Measurements from ENCODE around the gene SUPT5H.

DNA sequence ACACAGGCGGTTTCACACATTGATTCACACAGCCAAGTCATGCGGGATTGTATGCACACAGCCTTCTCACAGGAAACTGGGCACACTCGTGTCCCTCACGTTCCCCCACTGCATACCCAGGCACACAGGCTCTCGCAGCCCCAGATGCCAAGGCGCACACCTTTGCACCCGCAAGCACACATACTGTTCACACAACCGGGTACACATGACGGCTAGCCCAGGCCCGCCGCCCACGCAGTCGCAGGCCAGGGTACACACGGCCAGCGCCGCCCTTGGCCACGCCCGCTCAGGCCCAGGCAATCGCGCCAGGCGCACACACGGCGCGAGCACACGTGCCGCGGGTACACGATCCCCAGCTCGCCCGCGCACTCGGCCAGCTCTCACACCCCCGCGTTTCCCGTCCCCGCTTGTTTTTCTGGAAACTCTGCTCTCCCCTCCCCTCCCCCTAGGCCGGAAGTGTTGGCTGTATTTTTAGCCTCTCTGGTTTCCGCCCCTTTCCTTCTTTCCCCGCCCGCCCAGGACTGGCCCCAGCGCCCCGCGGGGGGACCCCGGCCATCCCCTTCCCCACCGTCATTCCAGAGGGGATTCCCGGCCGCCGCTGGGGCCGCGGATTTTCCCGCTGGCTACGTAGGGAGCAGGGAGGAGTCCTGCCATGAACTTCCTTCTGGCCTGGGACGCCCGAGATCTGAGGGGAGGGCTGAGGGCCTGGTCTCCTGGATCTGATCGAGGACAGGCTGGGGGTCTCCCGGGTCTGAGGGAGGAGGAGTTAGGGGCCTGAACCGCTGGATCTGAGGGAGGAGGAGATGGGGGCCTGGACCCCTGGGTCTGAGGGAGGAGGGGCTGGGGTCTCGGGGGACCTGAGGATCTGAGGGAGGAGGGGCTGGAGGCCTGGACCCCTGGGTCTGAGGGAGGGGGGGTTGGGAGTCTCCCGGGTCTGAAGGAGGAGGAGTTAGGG is 42.8 kb upstream of the SUPT5H start:
- TF ChIP-seq LCORL (IDR thresholded peaks at IDR 0.05), result no peak
- no peak for TF ChIP-seq LCORL (CRISPR knock-in tag; IDR thresholded peaks at IDR 0.05)
- TF ChIP-seq NR2F6 (IDR thresholded peaks at IDR 0.05), result no peak
- TF ChIP-seq NR2F6 (CRISPR knock-in tag; IDR thresholded peaks at IDR 0.05), result no peak
- no peak for TF ChIP-seq CHD4 (IDR thresholded peaks at IDR 0.05; ENCODE audit: borderline replicate concordance, low read length)
- TF ChIP-seq, protein P1, sequence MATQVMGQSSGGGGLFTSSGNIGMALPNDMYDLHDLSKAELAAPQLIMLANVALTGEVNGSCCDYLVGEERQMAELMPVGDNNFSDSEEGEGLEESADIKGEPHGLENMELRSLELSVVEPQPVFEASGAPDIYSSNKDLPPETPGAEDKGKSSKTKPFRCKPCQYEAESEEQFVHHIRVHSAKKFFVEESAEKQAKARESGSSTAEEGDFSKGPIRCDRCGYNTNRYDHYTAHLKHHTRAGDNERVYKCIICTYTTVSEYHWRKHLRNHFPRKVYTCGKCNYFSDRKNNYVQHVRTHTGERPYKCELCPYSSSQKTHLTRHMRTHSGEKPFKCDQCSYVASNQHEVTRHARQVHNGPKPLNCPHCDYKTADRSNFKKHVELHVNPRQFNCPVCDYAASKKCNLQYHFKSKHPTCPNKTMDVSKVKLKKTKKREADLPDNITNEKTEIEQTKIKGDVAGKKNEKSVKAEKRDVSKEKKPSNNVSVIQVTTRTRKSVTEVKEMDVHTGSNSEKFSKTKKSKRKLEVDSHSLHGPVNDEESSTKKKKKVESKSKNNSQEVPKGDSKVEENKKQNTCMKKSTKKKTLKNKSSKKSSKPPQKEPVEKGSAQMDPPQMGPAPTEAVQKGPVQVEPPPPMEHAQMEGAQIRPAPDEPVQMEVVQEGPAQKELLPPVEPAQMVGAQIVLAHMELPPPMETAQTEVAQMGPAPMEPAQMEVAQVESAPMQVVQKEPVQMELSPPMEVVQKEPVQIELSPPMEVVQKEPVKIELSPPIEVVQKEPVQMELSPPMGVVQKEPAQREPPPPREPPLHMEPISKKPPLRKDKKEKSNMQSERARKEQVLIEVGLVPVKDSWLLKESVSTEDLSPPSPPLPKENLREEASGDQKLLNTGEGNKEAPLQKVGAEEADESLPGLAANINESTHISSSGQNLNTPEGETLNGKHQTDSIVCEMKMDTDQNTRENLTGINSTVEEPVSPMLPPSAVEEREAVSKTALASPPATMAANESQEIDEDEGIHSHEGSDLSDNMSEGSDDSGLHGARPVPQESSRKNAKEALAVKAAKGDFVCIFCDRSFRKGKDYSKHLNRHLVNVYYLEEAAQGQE (IDR thresholded peaks at IDR 0.05; ENCODE audit: borderline replicate concordance in 1 of 2, low read depth in 1 of 2, low read length in 2 of 2), result no peak
- TF ChIP-seq SETDB1 (CRISPR knock-in tag; IDR thresholded peaks at IDR 0.05; ENCODE audit: borderline replicate concordance), result no peak
- no peak for TF ChIP-seq NCOA1 (CRISPR knock-in tag; IDR thresholded peaks at IDR 0.05)
- TF ChIP-seq, protein P2, sequence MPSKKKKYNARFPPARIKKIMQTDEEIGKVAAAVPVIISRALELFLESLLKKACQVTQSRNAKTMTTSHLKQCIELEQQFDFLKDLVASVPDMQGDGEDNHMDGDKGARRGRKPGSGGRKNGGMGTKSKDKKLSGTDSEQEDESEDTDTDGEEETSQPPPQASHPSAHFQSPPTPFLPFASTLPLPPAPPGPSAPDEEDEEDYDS (CRISPR knock-in tag; IDR thresholded peaks at IDR 0.05), result no peak
- TF ChIP-seq POLR2A (IDR thresholded peaks at IDR 0.05; ENCODE audit: insufficient read depth in 1 of 2, low read depth in 2 of 2, low read length in 2 of 2), result no peak
- TF ChIP-seq, protein P3, sequence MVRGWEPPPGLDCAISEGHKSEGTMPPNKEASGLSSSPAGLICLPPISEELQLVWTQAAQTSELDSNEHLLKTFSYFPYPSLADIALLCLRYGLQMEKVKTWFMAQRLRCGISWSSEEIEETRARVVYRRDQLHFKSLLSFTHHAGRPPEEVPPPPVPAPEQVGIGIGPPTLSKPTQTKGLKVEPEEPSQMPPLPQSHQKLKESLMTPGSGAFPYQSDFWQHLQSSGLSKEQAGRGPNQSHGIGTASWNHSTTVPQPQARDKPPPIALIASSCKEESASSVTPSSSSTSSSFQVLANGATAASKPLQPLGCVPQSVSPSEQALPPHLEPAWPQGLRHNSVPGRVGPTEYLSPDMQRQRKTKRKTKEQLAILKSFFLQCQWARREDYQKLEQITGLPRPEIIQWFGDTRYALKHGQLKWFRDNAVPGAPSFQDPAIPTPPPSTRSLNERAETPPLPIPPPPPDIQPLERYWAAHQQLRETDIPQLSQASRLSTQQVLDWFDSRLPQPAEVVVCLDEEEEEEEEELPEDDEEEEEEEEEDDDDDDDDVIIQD (CRISPR knock-in tag; IDR thresholded peaks at IDR 0.05; ENCODE audit: low read depth), result no peak
- TF ChIP-seq, protein P4, sequence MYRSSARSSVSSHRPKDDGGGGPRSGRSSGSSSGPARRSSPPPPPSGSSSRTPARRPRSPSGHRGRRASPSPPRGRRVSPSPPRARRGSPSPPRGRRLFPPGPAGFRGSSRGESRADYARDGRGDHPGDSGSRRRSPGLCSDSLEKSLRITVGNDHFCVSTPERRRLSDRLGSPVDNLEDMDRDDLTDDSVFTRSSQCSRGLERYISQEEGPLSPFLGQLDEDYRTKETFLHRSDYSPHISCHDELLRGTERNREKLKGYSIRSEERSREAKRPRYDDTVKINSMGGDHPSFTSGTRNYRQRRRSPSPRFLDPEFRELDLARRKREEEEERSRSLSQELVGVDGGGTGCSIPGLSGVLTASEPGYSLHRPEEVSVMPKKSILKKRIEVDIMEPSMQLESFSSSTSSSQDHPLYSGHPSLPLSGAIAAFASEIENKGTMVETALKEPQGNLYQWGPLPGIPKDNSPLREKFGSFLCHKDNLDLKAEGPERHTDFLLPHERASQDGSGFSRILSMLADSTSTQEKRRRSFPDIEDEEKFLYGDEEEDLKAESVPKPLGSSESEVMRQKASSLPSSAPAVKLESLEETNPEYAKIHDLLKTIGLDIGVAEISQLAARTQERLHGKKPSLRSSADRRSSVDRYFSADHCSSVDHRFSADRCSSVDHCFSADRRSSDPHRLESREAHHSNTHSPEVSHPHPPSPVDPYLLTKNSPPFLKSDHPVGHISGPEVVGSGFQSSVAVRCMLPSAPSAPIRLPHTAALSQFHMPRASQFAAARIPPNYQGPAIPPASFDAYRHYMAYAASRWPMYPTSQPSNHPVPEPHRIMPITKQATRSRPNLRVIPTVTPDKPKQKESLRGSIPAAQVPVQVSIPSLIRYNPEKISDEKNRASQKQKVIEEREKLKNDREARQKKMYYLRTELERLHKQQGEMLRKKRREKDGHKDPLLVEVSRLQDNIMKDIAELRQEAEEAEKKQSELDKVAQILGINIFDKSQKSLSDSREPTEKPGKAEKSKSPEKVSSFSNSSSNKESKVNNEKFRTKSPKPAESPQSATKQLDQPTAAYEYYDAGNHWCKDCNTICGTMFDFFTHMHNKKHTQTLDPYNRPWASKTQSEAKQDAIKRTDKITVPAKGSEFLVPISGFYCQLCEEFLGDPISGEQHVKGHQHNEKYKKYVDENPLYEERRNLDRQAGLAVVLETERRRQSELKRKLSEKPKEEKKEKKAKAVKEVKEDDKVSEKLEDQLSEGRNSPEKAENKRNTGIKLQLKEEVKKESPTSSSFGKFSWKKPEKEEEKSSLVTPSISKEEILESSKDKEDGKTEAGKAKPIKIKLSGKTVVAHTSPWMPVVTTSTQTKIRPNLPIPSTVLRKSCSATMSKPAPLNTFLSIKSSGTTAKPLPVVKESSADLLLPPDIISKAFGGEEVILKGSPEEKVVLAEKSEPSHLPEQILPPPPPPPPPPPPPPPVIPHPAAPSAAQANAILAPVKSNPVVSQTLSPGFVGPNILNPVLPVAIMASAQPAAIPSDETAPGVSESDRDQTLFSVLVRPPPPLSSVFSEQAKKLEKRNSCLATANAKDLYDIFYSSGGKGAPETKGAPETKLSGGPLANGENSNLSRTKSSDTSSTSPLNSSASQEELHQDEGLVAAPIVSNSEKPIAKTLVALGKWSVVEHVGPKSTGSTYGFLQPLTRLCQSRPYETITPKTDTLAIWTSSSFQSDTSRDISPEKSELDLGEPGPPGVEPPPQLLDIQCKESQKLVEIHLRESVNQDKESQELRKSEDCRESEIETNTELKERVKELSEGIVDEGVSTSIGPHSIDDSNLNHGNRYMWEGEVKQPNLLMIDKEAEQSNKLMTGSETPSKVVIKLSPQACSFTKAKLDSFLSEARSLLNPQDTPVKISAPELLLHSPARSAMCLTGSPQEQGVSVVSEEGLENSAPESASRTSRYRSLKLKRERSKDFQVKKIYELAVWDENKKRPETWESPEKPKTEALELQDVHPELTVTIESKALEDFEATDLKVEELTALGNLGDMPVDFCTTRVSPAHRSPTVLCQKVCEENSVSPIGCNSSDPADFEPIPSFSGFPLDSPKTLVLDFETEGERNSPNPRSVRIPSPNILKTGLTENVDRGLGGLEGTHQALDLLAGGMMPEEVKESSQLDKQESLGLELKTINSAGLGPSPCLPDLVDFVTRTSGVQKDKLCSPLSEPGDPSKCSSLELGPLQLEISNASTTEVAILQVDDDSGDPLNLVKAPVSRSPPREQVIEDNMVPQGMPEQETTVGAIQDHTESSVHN (CRISPR knock-in tag; IDR thresholded peaks at IDR 0.05), result no peak
- no peak for TF ChIP-seq FOXO1 (CRISPR knock-in tag; IDR thresholded peaks at IDR 0.05)
- no peak for TF ChIP-seq HNRNPH1 (optimal IDR thresholded peaks at IDR 0.05; ENCODE audit: low read depth, low read length)
- no peak for TF ChIP-seq ZC3H13 (CRISPR knock-in tag; IDR thresholded peaks at IDR 0.05)
- TF ChIP-seq U2AF1 (optimal IDR thresholded peaks at IDR 0.05; ENCODE audit: low read depth, low read length), result no peak
